TTC549 (cell line): Measurements from ENCODE around the gene BRME1.
A peak's percentile ranks its signal among the peaks of the same experiment; 100 is the strongest.

Experiments used
- FAIRE-seq: peaks from 2 replicates; lab custom pipeline; 2012; peaks lifted over from hg19 to GRCh38; lab: Jason Lieb, UNC

BRME1 gene

DNA sequence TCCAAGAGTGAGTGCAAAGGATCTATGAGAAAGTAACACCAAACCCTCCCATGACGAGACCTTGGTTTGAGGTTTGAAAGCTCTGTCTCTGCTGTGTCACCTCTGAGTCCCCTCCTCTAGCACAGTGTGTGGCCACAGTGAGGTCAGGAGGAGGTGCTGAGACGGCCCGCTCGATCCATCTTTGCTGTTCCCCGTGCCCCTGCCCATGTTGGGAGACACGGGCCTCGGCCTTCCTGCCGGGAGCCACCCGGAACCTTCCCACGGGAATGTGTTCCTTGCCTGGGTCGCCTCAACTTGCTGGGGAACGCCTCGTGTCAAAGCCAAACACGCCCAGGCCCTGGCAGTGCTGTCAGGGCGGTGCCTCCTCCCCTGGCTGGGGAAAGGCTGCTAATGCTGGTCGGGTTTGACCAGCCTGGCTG, 18.9 kb downstream of the BRME1 start:
- FAIRE-seq: no peak

DNA sequence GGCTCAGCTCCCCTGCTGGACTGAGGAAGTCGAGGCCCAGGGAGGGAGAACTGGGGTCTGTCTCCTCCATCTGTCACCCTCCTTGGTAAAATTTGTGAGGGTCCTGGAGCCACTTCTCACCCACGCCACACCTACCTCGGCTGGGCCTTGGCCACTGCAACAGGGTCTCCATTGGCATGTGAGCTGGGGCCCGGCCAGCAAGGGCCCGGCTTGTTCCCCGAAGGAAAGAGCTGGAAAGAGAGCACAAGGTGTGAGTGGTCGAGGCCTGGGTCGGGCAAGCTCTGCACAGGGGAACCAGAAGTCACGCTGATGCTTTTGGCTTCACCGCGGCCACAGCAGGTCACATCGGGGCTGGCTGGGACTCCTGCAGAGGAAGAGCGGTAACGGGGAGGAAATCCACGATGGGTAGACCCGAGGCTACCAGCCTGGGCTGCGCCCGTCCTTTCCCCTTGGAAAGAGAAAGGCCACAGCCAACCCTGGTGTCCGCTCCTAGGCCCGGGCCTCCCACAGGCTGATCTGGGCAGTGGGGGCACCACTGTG, 20.0 kb downstream of the BRME1 start:
- FAIRE-seq: no peak

DNA sequence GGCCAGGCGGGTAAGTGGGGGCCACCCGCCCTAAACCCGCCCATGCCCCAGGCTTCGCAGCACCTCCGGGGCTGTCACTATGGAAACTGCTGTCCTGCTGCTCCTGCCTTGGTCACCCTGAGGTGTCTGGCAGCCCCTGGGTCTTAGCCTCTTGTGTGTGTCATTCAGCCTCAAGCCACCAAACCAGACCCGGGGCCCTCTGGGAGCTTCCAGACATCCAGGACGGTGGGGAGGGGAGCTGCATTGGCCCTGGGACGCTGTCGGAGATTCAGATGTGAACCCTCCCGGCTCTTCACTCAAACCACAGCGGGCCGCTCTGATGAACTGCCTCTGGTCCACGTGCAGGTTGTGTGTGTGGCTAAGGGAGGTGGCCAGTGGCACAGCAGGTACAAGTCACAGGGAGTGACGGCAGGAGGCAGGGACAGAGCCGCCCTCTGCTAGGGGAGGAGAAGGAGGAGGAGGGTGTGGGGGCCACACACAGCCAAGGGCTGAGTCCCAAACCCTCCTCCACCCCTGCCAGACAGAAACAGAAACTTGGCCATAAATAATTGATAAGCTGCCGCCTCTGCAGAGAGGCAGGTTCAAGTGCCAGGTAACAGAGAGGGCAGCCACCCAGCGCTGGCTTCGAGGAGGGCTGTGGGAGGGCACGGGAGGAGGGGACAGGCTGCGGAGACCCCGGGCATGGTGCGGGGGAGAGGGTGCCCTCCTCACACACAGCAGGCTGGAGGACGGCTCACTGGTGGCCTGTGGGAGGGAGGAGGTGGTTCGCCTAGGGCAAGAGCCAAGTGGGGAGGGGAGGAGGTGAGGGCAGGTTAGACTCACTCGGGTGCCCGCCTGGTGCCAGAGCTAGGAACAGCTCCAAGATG, 21.0 kb downstream of the BRME1 start:
- FAIRE-seq: no peak

DNA sequence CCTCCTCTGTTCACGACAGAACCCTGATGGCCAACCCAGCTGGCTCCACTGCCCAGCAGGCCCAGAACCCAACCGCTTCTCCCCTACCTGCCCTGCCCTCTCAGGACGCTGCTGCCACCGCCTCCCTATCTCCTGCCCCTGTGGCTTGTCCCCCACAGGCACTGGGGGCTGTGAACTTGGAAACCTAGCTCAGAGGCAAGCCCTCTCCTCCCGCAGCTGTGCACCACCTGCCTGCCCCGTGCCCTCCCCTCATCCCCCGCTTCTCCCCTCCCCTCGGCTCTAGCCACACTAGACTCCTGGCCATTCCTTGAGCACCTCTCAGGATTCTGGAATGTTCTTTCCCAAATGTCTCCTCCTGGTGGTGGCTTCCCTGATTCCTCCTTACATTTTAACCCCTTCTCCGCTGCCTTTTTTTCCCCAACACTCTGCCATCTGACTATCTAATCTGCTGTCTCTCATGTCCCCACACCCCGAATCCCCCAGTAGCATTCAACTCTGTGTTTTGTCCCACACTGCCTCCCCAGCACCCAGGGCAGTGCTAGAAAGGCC, 22.3 kb downstream of the BRME1 start:
- FAIRE-seq: no peak

DNA sequence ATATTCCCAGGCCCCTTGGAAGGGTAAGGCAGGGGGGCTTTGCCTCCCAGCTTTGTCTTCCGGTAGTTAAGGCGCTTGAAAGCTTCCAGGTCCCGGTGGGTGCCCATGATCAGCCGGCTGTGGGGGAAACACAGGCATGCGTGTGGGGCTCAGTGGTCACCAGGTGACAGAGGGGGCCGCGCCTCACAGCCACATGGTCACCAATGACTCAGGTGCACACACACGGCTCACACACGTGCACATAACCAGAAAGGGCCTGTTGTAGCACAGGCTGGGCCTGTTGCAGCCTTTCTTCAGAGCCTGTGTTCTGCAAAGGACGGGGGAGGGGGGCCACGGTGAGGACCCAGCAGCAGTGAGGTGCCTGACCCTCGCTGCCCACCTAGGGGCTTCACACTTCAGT, 23.1 kb downstream of the BRME1 start:
- no peak for FAIRE-seq

DNA sequence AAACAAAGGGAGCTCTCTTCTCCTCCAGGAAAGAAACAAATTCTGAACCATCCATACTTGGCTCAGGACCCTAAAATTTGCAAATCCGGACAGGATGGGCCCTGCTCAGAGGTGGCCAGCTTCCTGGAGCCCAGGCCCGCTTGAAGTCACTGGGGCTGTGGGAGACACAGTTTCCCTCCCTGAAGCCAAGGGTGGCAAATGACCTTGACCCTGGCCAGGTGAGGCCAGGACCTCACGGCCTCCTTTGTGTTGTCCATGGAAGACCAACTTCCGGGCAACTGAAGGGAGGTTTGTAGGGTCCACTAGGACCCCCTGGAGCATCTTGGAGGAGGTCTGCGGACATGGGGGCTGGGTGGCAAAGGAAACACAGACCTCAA, 23.5 kb downstream of the BRME1 start:
- no peak for FAIRE-seq

DNA sequence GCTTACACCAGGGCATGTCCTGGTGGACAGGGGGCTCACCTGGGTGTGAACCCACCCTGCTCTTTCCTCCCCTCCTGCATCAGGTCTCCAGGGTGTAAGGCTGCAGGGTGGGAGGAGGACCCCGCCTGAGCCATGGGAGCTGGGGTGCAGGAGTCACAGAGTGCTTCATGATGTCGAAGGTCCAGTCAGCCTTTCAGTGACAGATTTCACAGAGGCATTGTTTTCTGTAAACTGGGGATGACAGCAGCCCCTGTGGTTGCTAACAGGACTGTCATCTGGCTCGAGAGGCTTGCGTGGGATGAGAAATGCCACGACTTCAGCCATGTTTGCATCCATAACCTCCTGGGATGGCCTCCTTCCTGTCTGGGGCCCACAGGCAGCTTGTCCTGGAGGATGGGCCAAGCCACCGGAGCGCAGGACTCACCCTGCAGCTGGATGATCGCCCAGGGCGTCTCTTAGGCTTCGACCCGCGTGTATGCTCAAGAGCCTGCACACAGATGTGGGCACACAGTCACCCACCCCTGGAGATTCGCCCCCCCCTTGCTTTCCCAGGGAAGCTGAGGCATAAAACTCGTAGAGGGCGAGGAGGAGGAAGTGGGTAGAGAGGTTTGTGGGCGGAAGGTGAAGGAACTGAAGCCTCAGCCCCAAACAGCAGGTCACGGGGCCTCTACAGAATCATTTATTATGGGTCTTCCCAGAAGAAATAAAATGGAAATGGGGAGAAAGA, 24.1 kb downstream of the BRME1 start:
- FAIRE-seq: no peak

DNA sequence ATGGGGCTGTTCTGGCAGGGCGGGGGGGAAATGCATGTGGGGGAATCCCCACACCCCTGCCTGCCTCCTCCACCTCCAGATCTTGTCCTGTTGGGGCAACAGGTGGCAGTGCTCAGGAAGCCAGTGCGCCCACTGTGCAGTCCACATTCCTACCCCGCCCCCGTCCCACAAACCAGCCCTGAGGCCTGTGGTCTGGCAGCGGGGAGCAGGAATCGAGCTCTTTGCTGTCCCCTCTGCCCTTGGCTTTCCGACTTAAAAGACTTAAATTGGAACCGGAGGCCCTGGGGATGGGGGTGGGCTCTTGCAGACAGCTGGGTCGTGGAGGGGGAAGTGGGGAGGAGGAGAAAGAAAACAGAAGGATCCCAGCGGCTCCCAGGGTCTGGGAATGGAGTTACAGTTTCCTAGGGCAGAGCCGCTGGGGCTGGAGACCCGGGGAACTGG, 24.6 kb downstream of the BRME1 start:
- FAIRE-seq: no peak

DNA sequence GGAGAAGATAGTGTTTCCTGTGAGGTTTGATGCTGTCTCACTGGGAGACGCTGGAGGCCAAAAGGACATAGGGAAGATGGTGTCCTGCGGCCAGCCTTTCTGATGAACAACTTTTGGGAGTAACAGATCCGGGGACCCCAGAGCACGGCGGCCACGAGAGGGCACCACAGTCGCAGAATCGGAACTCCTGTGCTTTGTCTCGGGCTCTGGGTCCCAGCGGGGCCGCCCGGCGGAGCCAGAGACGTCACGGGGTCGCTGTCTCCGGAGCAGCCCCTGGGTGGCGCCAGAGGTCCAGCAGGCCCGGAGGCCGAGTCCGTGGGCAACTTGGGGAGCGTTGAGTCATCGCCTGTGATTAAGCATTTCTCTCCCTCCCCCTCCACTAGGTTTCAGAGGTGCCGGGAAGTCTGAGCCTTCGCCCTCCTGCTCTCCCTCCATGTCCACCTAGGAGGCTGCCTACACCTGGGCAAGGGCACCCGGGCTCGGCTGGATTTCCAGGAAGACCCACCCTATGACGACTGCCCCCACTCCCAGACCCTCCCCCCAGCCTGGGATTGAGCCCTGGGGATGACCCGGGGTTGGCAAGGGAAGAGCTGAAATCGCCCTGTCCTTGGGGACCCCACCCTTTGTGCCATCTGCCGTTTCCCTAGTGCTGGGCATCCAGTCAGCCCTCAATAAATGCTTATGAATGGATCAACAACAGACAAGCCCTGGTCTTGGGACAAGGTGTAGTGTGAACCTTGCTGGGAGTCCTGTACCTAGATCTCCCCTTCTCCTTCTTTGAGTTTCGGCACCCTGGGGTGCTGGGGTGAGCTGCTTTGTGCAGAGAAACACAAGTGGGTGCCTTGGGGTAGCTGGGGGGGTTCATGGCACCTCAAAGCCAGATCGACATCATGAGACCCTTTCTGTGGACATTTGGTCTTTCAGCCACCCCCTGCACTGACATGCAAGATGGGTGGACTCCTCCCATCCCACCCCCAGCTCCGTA, 25.6 kb downstream of the BRME1 start:
- FAIRE-seq: peak; percentile 73

DNA sequence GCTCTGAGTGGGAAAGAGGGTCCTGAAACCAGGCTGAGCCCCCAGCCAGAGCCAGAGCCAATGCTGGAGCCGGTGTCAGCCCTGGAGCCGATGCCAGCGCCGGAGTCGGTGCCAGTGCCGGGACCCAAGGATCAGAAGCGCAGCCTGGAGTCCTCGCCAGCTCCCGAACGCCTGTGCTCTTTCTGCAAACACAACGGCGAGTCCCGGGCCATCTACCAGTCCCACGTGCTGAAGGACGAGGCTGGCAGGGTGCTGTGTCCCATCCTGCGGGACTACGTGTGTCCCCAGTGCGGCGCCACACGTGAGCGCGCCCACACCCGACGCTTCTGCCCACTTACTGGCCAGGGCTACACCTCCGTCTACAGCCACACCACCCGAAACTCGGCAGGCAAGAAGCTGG, 28.6 kb downstream of the BRME1 start:
- no peak for FAIRE-seq

DNA sequence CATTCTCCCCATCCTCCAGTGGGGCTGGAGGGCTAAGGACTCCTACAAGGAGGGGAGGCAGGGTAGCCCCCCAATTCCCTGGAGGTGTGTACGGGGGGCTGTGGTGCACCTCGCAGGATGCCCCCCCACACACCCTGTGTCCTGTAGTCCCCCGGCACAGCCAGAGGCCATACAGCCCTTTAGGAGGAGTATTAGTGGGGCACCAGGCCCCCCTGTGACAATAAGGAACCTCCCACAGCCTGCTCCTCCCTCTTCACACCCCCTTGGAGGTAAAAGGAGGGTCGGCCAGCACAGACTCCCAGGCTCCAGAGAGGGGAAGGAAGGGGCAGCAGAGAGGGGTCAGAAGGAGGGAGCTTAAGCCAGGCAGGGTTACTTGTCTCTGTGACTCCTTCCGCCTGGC, 29.1 kb downstream of the BRME1 start, which contains the start of gene NANOS3:
NANOS3 (plus strand) TSS at position 301 of the 400 bp plus-strand sequence. CDS start 115 bp downstream, outside the sequence.
- FAIRE-seq: no peak

DNA sequence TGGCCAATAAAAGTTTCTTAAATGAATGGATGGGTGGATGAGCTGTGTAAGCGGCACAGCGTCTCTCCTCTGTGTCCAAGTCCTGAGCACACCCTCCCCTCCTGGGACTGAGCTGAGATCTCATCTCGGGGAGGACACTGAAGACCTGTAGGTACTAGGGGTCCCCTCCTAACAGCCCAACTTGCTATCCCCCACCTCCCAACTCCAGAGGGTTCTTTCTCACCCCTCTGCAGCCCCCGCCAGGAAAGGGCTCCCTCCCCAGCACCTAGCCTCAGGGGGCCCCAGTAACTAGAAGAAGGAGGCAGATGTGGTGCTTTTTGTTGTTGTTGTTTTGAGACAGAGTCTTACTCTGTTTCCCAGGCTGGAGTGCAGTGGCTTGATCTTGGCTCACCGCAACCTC, 30.1 kb downstream of the BRME1 start:
- no peak for FAIRE-seq

DNA sequence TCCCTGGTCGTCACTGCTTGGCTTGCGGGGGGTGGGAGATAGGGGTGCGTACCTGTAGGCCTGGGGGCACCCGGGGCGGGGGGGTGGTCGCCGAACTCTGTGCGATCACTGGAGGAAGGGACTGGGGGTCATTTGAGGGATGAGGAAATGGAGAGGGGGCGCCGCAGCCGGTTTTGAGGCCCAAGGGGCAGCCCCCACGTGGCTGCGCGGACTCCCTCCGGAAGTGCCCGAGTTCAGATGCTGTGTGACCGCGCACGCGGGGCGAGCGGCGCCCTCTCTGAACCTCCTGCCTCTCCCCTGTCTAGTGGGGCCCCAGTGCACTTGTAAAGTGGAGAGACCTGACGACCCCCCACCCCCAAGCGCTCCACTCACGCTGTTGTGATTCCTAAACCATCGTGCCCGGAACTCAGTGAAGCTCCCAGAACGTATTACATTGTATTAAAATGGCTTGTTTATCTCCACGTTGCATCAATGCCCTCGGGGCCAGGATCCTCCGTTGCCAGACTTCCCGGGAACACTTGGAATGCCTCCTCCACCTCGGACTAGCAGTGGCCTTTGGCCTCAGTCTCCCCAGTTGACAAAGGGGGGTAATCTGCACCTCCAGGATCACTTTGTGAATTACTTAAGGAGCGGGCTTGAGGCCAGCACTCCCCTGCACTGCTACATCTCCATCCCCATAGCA, 31.9 kb downstream of the BRME1 start:
- FAIRE-seq: no peak

DNA sequence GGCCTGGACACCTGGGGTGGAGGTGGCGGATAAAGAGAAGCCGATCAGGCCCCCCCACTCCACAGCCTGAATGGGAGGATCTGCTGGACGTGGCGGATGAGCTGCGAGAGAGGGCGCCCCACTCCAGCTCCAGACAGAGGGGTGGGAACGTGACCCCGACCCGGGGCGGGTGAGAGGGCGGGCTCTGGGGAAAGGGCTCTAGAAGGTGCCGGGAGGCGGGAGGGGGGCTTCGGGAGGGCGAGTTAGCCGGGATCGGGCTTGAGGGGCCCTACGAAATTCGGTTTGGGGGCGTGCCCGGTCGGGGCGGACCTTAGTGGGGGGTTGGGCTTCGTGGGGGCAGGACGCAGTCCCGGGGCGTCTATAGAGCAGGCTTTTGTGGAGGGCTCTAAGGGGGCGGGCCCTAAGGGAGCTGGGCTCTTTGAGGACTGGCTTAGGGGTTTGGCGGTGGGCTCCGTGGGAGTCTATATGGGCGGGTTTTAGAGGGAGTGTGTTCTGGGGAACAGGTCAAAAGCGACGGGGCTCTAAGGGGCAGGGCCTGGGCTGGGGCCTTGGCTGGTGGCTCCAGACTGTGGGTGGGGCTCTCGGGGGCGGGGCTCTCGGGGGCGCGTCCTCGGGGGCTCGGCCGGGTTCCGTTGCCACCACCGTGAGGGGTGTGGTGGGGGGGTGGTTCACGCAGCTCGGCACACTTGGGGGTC, 33.1 kb downstream of the BRME1 start:
- no peak for FAIRE-seq

DNA sequence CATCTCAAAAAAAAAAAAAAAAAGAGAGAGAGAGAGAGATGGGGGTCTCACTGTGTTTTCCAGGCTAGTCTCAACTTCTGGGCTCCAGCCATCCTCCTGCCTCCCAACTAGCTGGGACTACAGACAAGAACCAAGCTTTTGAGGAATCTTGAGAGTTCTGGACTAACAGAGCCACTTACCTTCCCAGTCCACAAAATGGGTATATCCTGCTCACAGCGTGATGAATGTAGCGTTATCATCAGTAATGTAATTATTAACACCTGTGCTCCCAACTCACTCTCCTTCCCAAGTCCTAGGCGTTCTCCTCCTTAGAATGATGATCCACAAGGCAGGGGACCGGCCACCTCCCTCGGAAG, 33.6 kb downstream of the BRME1 start:
- FAIRE-seq: no peak

DNA sequence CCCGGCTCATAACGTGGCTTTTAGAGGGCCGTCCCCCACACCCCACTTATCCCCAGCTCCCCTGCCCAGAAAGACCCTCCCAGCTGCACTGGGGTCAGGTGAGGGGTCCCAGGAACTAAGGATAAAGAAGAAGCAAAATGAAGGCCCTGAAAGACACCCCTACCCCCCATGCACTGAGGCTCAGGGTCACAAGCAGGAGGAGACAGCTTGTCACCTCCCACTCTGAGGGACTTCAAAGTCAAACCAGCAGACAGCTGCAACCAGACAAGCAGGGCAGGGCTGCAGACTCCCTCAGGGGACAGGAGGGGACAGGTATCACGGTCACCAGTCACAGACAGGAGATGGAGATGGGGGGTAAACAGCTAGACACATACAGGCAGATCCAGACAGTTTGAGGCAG, 35.0 kb downstream of the BRME1 start:
- no peak for FAIRE-seq

DNA sequence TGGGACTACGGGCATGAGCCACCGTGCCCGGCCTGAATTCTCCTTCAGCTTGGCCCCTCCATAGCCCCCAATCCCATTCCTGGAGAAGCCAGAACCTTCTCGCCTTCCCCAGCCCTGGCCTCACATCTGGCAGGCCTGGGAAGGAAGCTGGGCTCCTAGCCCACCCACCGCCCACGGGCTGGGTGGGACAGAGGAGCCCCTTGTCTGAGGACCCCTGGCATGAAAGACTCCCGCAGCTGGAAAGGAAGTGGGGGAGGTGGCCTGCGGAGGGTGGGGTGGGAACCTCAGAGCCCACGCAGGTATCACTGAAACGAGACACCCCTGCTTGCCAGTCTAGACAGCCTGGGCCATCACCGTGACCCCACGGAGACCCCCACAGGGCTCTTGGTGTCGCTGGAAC, 36.6 kb downstream of the BRME1 start:
- FAIRE-seq: no peak

DNA sequence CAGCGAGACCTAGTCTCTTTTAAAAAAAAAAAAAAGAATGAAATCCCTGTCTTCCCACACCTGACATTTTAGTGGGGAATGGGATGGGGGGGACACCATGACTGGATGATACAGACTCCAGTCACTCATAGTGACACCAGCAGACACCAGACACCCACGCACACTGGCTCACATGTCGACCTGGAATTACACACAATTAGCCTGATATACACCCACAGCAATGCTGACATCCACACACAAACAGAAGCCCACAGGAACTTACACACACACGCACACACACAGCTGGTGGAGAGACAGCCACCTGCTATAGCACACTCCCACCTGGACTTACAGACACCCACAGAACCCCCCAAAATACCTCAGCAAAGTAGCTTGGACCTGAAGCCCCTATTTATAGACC, 37.3 kb downstream of the BRME1 start:
- FAIRE-seq: no peak

DNA sequence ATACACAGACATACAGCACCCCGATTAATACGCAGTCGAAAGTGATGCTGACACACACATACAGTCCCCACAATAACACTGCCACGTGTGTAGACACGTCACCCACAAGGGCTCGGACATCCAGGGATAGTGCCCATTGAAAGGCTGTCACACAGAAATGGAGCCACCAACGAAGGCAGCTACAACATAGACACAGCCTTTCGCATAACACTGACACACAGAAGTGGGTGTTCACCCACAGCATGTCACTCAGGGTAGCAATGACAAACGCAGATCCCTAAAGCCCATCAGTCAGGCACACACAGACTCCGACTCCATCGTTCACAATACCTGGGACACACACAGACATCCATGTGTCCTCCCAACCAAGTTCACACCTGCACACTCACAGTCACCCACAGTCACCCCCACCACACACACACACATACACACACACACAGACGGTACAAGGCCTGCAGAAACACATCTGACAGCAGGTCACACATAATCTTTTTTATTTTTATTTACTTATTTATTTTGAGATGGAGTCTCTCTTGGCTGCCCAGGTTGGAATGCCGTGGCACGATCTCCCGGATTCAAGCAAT, 39.4 kb downstream of the BRME1 start:
- no peak for FAIRE-seq
